D341Med (cell line): ENCODE results near the gene KIF2C.
"Not testable (repeated sequence)": the region's sequence is repeated elsewhere in the genome, so short reads cannot be mapped to it uniquely, and the experiment has no call there.

Source experiments
- DNase-seq: peaks from one replicate; pipeline ENCODE4 v3.0.0; 2012; ENCODE audit warnings: low spot score

Gene KIF2C

DNA sequence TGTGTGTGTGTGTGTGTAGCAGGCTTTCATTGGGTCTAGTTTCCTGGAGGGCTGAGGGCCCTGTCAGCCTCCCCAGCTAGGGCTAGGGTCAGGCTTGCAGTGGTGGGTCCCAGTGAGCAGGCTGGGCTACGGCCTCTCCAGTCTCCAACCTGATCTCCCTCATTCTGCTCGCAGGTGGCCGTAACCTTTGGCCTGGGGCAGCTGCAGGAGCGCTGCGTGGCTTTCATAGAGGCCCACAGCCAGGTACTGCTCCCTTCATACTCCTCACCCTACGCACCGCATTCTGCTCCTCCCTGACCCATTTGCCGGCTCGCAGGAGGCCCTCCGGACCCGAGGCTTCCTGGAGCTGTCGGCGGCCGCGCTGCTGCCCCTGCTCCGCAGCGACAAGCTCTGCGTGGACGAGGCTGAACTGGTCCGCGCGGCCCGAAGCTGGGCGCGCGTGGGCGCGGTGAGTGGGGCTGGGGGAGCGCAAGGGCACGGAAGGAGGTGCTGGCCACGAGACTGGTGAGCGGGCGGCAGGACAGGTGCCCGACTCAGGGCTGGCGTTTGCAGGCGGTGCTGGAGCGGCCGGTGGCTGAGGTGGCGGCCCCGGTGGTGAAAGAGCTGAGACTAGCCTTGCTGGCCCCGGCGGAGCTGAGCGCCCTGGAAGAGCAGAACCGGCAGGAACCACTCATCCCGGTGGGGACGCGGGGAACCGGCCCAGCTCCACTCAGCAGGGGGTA lies 73.3 kb downstream of the KIF2C start:
- DNase-seq, result no peak

DNA sequence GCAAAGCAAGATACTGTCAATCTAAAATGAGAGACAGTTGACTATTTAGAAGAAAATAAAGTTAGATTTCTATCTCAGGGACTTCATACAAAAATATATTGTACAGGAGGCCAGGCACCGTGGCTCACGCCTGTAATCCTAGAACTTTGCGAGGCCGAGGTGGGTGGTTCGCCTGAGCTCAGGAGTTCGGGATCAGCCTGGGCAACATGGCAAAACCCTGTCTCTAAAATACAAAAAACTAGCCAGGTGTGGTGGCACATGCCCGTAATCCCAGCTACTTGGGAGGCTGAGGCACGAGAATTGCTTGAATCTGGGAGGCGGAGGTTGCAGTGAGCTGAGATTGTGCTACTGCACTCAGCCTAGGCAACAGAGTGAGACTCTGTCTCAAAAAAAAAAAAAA lies 76.3 kb downstream of the KIF2C start:
- not testable (repeated sequence) for DNase-seq

DNA sequence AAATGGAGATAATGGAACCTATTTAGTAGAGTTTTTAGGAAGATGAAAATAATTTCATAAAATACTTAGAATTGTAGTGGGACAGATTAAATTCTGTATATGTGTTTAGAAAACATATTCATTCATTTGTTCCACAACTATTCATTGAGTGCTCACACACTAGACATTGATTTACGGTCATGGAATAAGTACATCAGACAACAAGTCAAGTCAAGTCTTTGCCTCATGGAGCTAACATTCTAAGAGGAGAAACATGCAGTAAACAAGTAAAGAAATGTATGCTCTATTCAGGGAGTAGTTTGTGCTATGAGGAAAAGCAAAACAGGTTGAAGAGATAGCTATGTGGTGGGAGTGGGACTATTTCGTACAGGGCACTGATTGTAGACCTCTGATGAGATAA lies 77.7 kb downstream of the KIF2C start:
- DNase-seq, result no peak
